ENCODE data around the gene TMCO1.
"Not testable (repeated sequence)": the region's sequence is repeated elsewhere in the genome, so short reads cannot be mapped to it uniquely, and the experiment has no call there.

Gene TMCO1

DNA sequence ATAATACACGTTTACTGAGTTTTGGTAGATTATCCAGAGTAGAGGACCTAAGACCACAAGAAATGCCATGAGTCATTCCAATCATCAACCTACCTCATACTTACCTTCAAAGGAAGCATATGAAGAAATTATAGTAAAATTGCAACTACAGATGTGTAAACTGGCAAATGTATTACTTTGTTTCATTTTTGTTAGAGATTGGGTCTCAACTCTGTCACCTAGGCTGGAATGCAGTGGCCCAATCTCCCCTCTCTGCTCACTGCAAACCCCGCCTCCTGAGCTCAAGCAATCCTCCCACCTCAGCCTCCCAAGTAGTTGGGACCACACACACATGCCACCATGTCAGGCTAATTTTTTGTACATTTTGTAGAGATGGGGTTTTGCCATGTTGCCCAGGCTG is 5.2 kb downstream of the TMCO1 start:
- Mint-ChIP-seq H3K27me3 (no peaks in the 10 kb centered on the region), H3K27ac (no peak overlapping the region), H3K9me3 (no peaks in the 10 kb centered on the region), H3K4me3 (no peak overlapping the region), H3K36me3 (ENCODE audit: low read depth) (peaks cover 66% of the 10 kb centered on the region), H3K4me1 (ENCODE audit: low read depth) (peaks cover 67% of the 10 kb centered on the region)

- Mint-ChIP-seq H3K4me3 (no peak overlapping the region), H3K36me3 (ENCODE audit: low read depth) (peaks cover 65% of the 10 kb centered on the region), H3K9me3 (no peaks in the 10 kb centered on the region), H3K4me1 (ENCODE audit: low read depth) (peaks cover 61% of the 10 kb centered on the region), H3K27me3 (no peaks in the 10 kb centered on the region), H3K27ac (no peak overlapping the region)
Observed at GRCh38 chr1:165762725-165763124, 5.9 kb downstream of the TMCO1 start.

- Mint-ChIP-seq H3K4me3 (no peak overlapping the region), H3K9me3 (no peaks in the 10 kb centered on the region), H3K4me1 (ENCODE audit: low read depth) (peaks cover 37% of the 10 kb centered on the region), H3K27me3 (no peaks in the 10 kb centered on the region), H3K36me3 (ENCODE audit: low read depth) (peaks cover 48% of the 10 kb centered on the region), H3K27ac (peak overlapping the region; percentile 76)
Observed at GRCh38 chr1:165759095-165759494, 9.6 kb downstream of the TMCO1 start.

GRCh38 chr1:165755393-165756010 is 13.2 kb downstream of the TMCO1 start:
- no peak overlapping the region for H3K27ac Mint-ChIP-seq
- H3K4me3 Mint-ChIP-seq = no peak overlapping the region
- peaks cover 28% of the 10 kb centered on the region for H3K4me1 Mint-ChIP-seq (ENCODE audit: low read depth)
- no peaks in the 10 kb centered on the region for H3K27me3 Mint-ChIP-seq
- H3K9me3 Mint-ChIP-seq = no peaks in the 10 kb centered on the region
- peaks cover 49% of the 10 kb centered on the region for H3K36me3 Mint-ChIP-seq (ENCODE audit: low read depth)

DNA sequence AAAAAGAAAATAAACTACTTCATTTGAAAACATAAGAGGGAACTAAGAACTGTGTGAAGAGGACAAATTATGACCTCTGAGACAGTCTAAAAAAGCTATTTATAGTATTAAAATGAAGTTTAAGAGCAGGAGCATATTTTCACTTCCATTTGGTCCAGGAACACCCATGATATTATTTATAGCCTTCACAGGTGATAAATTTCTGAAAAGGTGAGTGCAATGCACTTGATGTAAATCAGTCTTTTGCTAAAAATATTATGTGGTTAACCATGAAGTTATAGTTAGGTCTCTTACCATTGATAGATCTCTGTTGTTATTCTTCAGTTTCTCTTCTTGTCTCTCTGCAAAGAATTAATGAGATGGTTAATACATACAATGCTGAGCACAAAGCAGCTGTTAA is 14.7 kb downstream of the TMCO1 start:
- no peak overlapping the region for H3K4me3 Mint-ChIP-seq
- no peaks in the 10 kb centered on the region for H3K9me3 Mint-ChIP-seq
- peaks cover 19% of the 10 kb centered on the region for H3K4me1 Mint-ChIP-seq (ENCODE audit: low read depth)
- H3K27ac Mint-ChIP-seq = no peak overlapping the region
- no peaks in the 10 kb centered on the region for H3K27me3 Mint-ChIP-seq
- peaks cover 45% of the 10 kb centered on the region for H3K36me3 Mint-ChIP-seq (ENCODE audit: low read depth)

- no peaks in the 10 kb centered on the region for H3K27me3 Mint-ChIP-seq
- no peak overlapping the region for H3K4me3 Mint-ChIP-seq
- H3K36me3 Mint-ChIP-seq (ENCODE audit: low read depth) = peaks cover 42% of the 10 kb centered on the region
- no peaks in the 10 kb centered on the region for H3K9me3 Mint-ChIP-seq
- H3K4me1 Mint-ChIP-seq (ENCODE audit: low read depth) = peaks cover under 1% of the 10 kb centered on the region
- H3K27ac Mint-ChIP-seq = no peak overlapping the region
Observed at GRCh38 chr1:165748550-165748949, 20.1 kb downstream of the TMCO1 start.

- Mint-ChIP-seq H3K27ac (no peak overlapping the region), H3K4me1 (ENCODE audit: low read depth) (no peaks in the 10 kb centered on the region), H3K27me3 (no peaks in the 10 kb centered on the region), H3K36me3 (ENCODE audit: low read depth) (peaks cover 40% of the 10 kb centered on the region), H3K9me3 (no peaks in the 10 kb centered on the region), H3K4me3 (no peak overlapping the region)
Observed at GRCh38 chr1:165747632-165748447, 20.8 kb downstream of the TMCO1 start.

GRCh38 chr1:165744913-165745312 is 23.8 kb downstream of the TMCO1 start:
- not testable (repeated sequence) for H3K4me3 Mint-ChIP-seq; H3K9me3 Mint-ChIP-seq; H3K27ac Mint-ChIP-seq; H3K27me3 Mint-ChIP-seq; H3K4me1 Mint-ChIP-seq (ENCODE audit: low read depth)
- peaks cover 63% of the 10 kb centered on the region for H3K36me3 Mint-ChIP-seq (ENCODE audit: low read depth)

DNA sequence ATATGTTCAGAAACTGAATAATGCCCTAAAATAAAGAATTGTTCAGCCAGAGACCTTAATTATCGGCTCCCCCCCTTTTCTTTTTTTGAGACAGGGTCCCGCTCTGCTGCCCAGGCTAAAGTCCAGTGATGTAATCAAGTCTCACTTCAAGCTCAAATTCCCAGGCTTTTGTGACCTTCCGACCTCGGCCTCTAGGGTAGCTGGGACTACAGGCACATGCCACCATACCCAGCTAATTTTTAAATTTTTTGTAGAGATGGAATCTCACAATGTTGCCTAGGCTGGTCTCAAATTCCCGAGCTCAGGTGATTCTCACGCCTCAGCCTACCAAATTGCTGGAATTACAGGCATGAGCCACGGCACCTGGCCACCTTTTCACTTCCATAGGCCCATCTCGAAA is 26.5 kb downstream of the TMCO1 start:
- no peak overlapping the region for H3K27ac Mint-ChIP-seq
- H3K9me3 Mint-ChIP-seq = no peaks in the 10 kb centered on the region
- peaks cover 7% of the 10 kb centered on the region for H3K4me1 Mint-ChIP-seq (ENCODE audit: low read depth)
- no peaks in the 10 kb centered on the region for H3K27me3 Mint-ChIP-seq
- no peak overlapping the region for H3K4me3 Mint-ChIP-seq
- H3K36me3 Mint-ChIP-seq (ENCODE audit: low read depth) = peaks cover 51% of the 10 kb centered on the region

DNA sequence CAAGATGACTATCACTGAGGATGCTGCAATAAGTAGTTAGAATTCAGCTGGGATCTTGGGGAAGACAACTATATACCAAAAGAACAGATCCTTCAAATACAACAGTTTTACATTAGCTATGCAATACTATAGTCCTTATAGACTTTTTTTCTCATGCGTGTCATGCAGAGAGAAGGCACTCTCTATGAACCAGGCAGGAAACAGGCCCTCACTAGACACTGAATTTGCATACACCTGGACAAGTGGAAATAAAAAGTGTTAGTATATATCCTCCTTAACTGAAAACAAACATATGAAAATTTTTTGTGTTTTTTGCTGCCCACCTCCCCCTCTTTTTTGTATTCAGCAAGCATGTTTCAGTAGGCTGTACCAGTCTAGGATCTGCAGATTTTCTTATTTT is 29.9 kb downstream of the TMCO1 start:
- no peaks in the 10 kb centered on the region for H3K9me3 Mint-ChIP-seq
- no peak overlapping the region for H3K4me3 Mint-ChIP-seq
- H3K27me3 Mint-ChIP-seq = no peaks in the 10 kb centered on the region
- H3K36me3 Mint-ChIP-seq (ENCODE audit: low read depth) = peaks cover 43% of the 10 kb centered on the region
- H3K27ac Mint-ChIP-seq = no peak overlapping the region
- peaks cover 7% of the 10 kb centered on the region for H3K4me1 Mint-ChIP-seq (ENCODE audit: low read depth)

DNA sequence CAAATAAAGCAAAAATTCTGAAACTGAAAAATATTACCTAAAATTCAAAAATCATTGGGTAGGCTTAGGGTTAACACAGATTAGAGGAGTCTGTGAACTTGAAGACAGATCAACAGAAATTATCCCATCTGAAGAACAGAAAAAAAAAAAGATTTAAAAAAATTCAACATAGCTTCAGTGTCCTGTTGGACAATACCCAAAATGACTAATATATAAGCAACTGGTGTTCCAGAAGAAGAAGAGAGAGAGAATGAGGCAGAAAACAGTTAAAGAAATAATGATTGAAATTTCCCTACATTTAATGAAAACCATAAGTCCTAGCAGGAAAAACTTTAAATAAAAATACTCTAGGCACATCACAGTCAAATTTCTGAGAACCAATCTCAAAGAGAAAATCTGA is 31.5 kb downstream of the TMCO1 start:
- Mint-ChIP-seq H3K36me3 (ENCODE audit: low read depth) (peaks cover 31% of the 10 kb centered on the region), H3K4me1 (ENCODE audit: low read depth) (peaks cover 7% of the 10 kb centered on the region), H3K27ac (no peak overlapping the region), H3K4me3 (no peak overlapping the region), H3K27me3 (no peaks in the 10 kb centered on the region), H3K9me3 (no peaks in the 10 kb centered on the region)

DNA sequence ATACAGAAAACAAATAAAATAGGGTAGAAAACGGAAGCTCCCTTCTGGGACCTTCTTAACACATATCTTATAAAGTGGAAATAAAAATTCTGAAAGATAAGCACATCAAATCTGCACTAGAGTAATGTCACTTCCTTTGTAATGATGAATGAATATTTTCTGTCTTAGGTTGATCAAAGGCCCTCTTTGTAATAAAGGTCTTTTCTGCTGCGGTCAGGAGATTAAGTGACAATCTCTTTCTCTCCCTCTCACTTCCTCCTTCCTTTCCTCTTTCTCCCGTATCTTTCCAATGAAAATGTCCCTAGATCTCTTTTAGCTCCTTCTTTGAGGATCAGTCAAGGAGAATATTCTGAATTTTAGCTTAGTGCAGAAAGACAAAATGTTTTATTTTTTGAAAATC is 33.8 kb downstream of the TMCO1 start:
- Mint-ChIP-seq H3K9me3 (no peaks in the 10 kb centered on the region), H3K4me3 (no peak overlapping the region), H3K27me3 (no peaks in the 10 kb centered on the region), H3K36me3 (ENCODE audit: low read depth) (peaks cover 12% of the 10 kb centered on the region), H3K27ac (no peak overlapping the region), H3K4me1 (ENCODE audit: low read depth) (peaks cover 7% of the 10 kb centered on the region)

GRCh38 chr1:165726841-165727240 is 41.8 kb downstream of the TMCO1 start:
- no peak overlapping the region for H3K27ac Mint-ChIP-seq
- H3K4me1 Mint-ChIP-seq (ENCODE audit: low read depth) = no peaks in the 10 kb centered on the region
- H3K36me3 Mint-ChIP-seq (ENCODE audit: low read depth) = peaks cover 24% of the 10 kb centered on the region
- no peaks in the 10 kb centered on the region for H3K9me3 Mint-ChIP-seq
- no peak overlapping the region for H3K4me3 Mint-ChIP-seq
- H3K27me3 Mint-ChIP-seq = no peaks in the 10 kb centered on the region

- Mint-ChIP-seq H3K27ac (no peak overlapping the region), H3K36me3 (ENCODE audit: low read depth) (peaks cover 24% of the 10 kb centered on the region), H3K27me3 (no peaks in the 10 kb centered on the region), H3K4me1 (ENCODE audit: low read depth) (no peaks in the 10 kb centered on the region), H3K9me3 (no peaks in the 10 kb centered on the region), H3K4me3 (no peak overlapping the region)
Observed at GRCh38 chr1:165726169-165726568, 42.5 kb downstream of the TMCO1 start.

- Mint-ChIP-seq H3K4me3 (no peak overlapping the region), H3K36me3 (ENCODE audit: low read depth) (no peaks in the 10 kb centered on the region), H3K4me1 (ENCODE audit: low read depth) (no peaks in the 10 kb centered on the region), H3K9me3 (no peaks in the 10 kb centered on the region), H3K27ac (no peak overlapping the region), H3K27me3 (no peaks in the 10 kb centered on the region)
Observed at GRCh38 chr1:165717918-165718515, 50.7 kb downstream of the TMCO1 start.

All from stimulated activated naive CD8-positive, alpha-beta T cell treated with anti-CD3 and anti-CD28 coated beads, Interleukin-15, Interleukin-2, amounts not matched to agents 100 ng/mL and 50 ng/mL, for 24 hours (primary cell).